Muscle layer of colon (tissue), 2 donors: Measurements from ENCODE around the gene BICDL2.
"Not testable (repeated sequence)": the region's sequence is repeated elsewhere in the genome, so short reads cannot be mapped to it uniquely, and the experiment has no call there.

Experiments used
- H3K27ac ChIP-seq: one replicate; pipeline ENCODE4 v1.7.0; 2013; ENCODE audit warnings: low read depth, mild to moderate bottlenecking, low read length, moderate library complexity
- H3K27me3 ChIP-seq, 2 donors: one replicate each; pipeline ENCODE4 v1.7.0; 2013; ENCODE audit warnings: low read length in 2 of 2, mild to moderate bottlenecking in 2 of 2; ENCODE audit not compliant: insufficient read depth in 2 of 2, control insufficient read depth in 1 of 2
- H3K36me3 ChIP-seq: one replicate; pipeline ENCODE4 v1.7.0; 2013; ENCODE audit warnings: mild to moderate bottlenecking, low read length; ENCODE audit not compliant: insufficient read depth
- H3K4me1 ChIP-seq: one replicate; pipeline ENCODE4 v1.7.0; 2013; ENCODE audit warnings: mild to moderate bottlenecking, low read length; ENCODE audit not compliant: insufficient read depth
- H3K4me3 ChIP-seq, 2 donors: one replicate each; pipeline ENCODE4 v1.7.0; 2013; ENCODE audit warnings: low read length in 2 of 2, low read depth in 1 of 2, mild to moderate bottlenecking in 1 of 2, moderate library complexity in 1 of 2
- H3K9ac ChIP-seq: one replicate; pipeline ENCODE4 v1.7.0; 2013; ENCODE audit warnings: low read length
- H3K9me3 ChIP-seq: one replicate; pipeline ENCODE4 v1.7.0; 2013; ENCODE audit warnings: mild to moderate bottlenecking, low read length
- donor health status: abdominal sarcoma.
- donor health status: Adenocarcinoma of cecum.

BICDL2 gene

GRCh38 chr16:3036726-3037315 lies at the start of gene BICDL2:
BICDL2 (minus strand) TSS chr16:3036944; CDS start chr16:3035496, 1,448 bp downstream.
- Histone ChIP-seq H3K9ac (no peak within 1 kb of the TSS), H3K27ac (no peak within 1 kb of the TSS), H3K27me3 (peaks cover 25 to 53% of the 10 kb centered on the region in 2 donors)

GRCh38 chr16:3085868-3086595 lies 49.3 kb upstream of the BICDL2 start:
- H3K27me3 ChIP-seq, result no peaks in the 10 kb centered on the region
- H3K27ac ChIP-seq, result no peak overlapping the region
- H3K36me3 ChIP-seq, result no peaks in the 10 kb centered on the region
- no peaks in the 10 kb centered on the region for H3K4me1 ChIP-seq
- H3K9ac ChIP-seq, result no peak overlapping the region
- no peaks in the 10 kb centered on the region for H3K9me3 ChIP-seq
- H3K4me3 ChIP-seq, result no peak overlapping the region

More at GRCh38 chr16:3036726-3037315, at the start of gene BICDL2:
- Histone ChIP-seq H3K4me3 (no peak within 1 kb of the TSS), H3K4me1 (no peaks in the 10 kb centered on the region), H3K9me3 (no peaks in the 10 kb centered on the region), H3K36me3 (no peaks in the 10 kb centered on the region)

- Histone ChIP-seq H3K4me1 (no peaks in the 10 kb centered on the region), H3K27ac (no peak overlapping the region)
Measured at GRCh38 chr16:3084969-3085670, 48.4 kb upstream of the BICDL2 start.

GRCh38 chr16:3084491-3084890 lies 47.7 kb upstream of the BICDL2 start:
- Histone ChIP-seq H3K27me3 (no peaks in the 10 kb centered on the region), H3K27ac (no peak overlapping the region), H3K4me3 (no peak overlapping the region), H3K4me1 (no peaks in the 10 kb centered on the region), H3K9me3 (no peaks in the 10 kb centered on the region), H3K9ac (no peak overlapping the region), H3K36me3 (no peaks in the 10 kb centered on the region)

More at GRCh38 chr16:3084969-3085670, 48.4 kb upstream of the BICDL2 start:
- H3K4me3 ChIP-seq, result no peak overlapping the region
- H3K9ac ChIP-seq, result no peak overlapping the region
- no peaks in the 10 kb centered on the region for H3K27me3 ChIP-seq
- no peaks in the 10 kb centered on the region for H3K9me3 ChIP-seq
- no peaks in the 10 kb centered on the region for H3K36me3 ChIP-seq

- H3K4me3 ChIP-seq, H3K27me3 ChIP-seq, H3K9me3 ChIP-seq, H3K9ac ChIP-seq, H3K36me3 ChIP-seq, H3K4me1 ChIP-seq, H3K27ac ChIP-seq: not testable (repeated sequence)
Measured at GRCh38 chr16:3083408-3083807, 46.7 kb upstream of the BICDL2 start.

GRCh38 chr16:3081957-3082356 lies 45.2 kb upstream of the BICDL2 start:
- H3K36me3 ChIP-seq, H3K9ac ChIP-seq, H3K4me1 ChIP-seq, H3K9me3 ChIP-seq, H3K27me3 ChIP-seq, H3K27ac ChIP-seq, H3K4me3 ChIP-seq: not testable (repeated sequence)

- no peaks in the 10 kb centered on the region for H3K36me3 ChIP-seq
- H3K4me1 ChIP-seq, result no peaks in the 10 kb centered on the region
- H3K4me3 ChIP-seq, result no peak overlapping the region
- H3K27ac ChIP-seq, result no peak overlapping the region
- H3K9me3 ChIP-seq, result no peaks in the 10 kb centered on the region
- H3K9ac ChIP-seq, result no peak overlapping the region
- no peaks in the 10 kb centered on the region for H3K27me3 ChIP-seq
Measured at GRCh38 chr16:3080024-3080423, 43.3 kb upstream of the BICDL2 start.

GRCh38 chr16:3076577-3076976 lies 39.8 kb upstream of the BICDL2 start:
- Histone ChIP-seq H3K27ac (no peak overlapping the region), H3K4me3 (no peak overlapping the region), H3K4me1 (no peaks in the 10 kb centered on the region), H3K36me3 (no peaks in the 10 kb centered on the region), H3K9me3 (no peaks in the 10 kb centered on the region), H3K27me3 (no peaks in the 10 kb centered on the region), H3K9ac (no peak overlapping the region)

- H3K4me1 ChIP-seq, H3K27ac ChIP-seq, H3K27me3 ChIP-seq: not testable (repeated sequence)
Measured at GRCh38 chr16:3075946-3076345, 39.2 kb upstream of the BICDL2 start.

GRCh38 chr16:3075523-3075915 lies 38.8 kb upstream of the BICDL2 start:
- no peaks in the 10 kb centered on the region for H3K36me3 ChIP-seq
- no peak overlapping the region for H3K4me3 ChIP-seq
- no peak overlapping the region for H3K9ac ChIP-seq
- no peaks in the 10 kb centered on the region for H3K9me3 ChIP-seq
- H3K27me3 ChIP-seq, result no peaks in the 10 kb centered on the region
- no peaks in the 10 kb centered on the region for H3K4me1 ChIP-seq
- no peak overlapping the region for H3K27ac ChIP-seq

More at GRCh38 chr16:3075946-3076345, 39.2 kb upstream of the BICDL2 start:
- H3K36me3 ChIP-seq, H3K9me3 ChIP-seq, H3K4me3 ChIP-seq, H3K9ac ChIP-seq: not testable (repeated sequence)

GRCh38 chr16:3074860-3075522 lies 38.2 kb upstream of the BICDL2 start:
- Histone ChIP-seq H3K27me3 (no peaks in the 10 kb centered on the region), H3K36me3 (no peaks in the 10 kb centered on the region), H3K4me1 (no peaks in the 10 kb centered on the region), H3K9me3 (no peaks in the 10 kb centered on the region), H3K9ac (no peak overlapping the region), H3K4me3 (no peak overlapping the region), H3K27ac (no peak overlapping the region)
